Hepatocyte (in vitro differentiated cells): Measurements from ENCODE around the gene DLG2. TPM values are rescaled to one million over a fixed set of nuclear protein-coding genes. Genes with fewer than 3 reads are reported as not detected.

Experiments
- DNase-seq: peaks from one replicate; pipeline ENCODE4 v3.0.0-alpha.2; 2016; ENCODE audit warnings: low spot score
- H2AFZ ChIP-seq: fragments of 200-600 bp; sonication (generic); 2 replicates; pipeline ENCODE4 v1.6.0; 2016; ENCODE audit warnings: antibody characterized with exemption, mild to moderate bottlenecking
- H3K27ac ChIP-seq: fragments of 200-600 bp; sonication (generic); 2 replicates; pipeline ENCODE4 v1.5.1; 2016; ENCODE audit warnings: mild to moderate bottlenecking
- H3K27me3 ChIP-seq: fragments of 200-600 bp; sonication (generic); 2 replicates; pipeline ENCODE4 v1.6.1; 2016
- H3K36me3 ChIP-seq: fragments of 200-600 bp; sonication (generic); replicated peaks from 2 replicates; pipeline ENCODE4 v1.5.1; 2016; ENCODE audit warnings: low read depth; ENCODE audit not compliant: insufficient read depth
- H3K4me1 ChIP-seq: fragments of 200-600 bp; sonication (generic); 2 replicates; pipeline ENCODE4 v1.5.1; 2016; ENCODE audit warnings: mild to moderate bottlenecking, moderate library complexity; ENCODE audit not compliant: insufficient read depth
- H3K4me2 ChIP-seq: fragments of 200-600 bp; sonication (generic); 2 replicates; pipeline ENCODE4 v1.6.0; 2016
- H3K4me3 ChIP-seq: fragments of 200-600 bp; sonication (generic); 2 replicates; pipeline ENCODE4 v1.5.1; 2016; ENCODE audit warnings: mild to moderate bottlenecking
- H3K79me2 ChIP-seq: fragments of 200-600 bp; sonication (generic); 2 replicates; pipeline ENCODE4 v1.6.0; 2017; ENCODE audit warnings: mild to moderate bottlenecking
- H3K9me2 ChIP-seq: fragments of 200-600 bp; sonication (generic); replicated peaks from 2 replicates; pipeline ENCODE4 v1.6.0; 2017; ENCODE audit warnings: mild to moderate bottlenecking; ENCODE audit not compliant: insufficient read depth
- H3K9me3 ChIP-seq: fragments of 200-600 bp; sonication (generic); 2 replicates; pipeline ENCODE4 v1.5.1; 2016; ENCODE audit warnings: low read depth, mild to moderate bottlenecking
- H4K20me1 ChIP-seq: fragments of 200-600 bp; sonication (generic); 2 replicates; pipeline ENCODE4 v1.6.0; 2016; ENCODE audit warnings: mild to moderate bottlenecking; ENCODE audit not compliant: insufficient read depth, poor library complexity, severe bottlenecking
- EZH2 ChIP-seq: fragments of 200-600 bp; sonication (generic); IDR thresholded peaks from 2 replicates; pipeline ENCODE4 v1.6.1; 2016; ENCODE audit warnings: antibody characterized with exemption, mild to moderate bottlenecking, borderline replicate concordance
- EZH2phosphoT487 ChIP-seq: fragments of 200-600 bp; sonication (generic); IDR thresholded peaks from one replicate; pipeline ENCODE4 v1.6.1; 2018; ENCODE audit warnings: antibody characterized with exemption, mild to moderate bottlenecking, low read depth, moderate library complexity; ENCODE audit not compliant: unreplicated experiment, severe bottlenecking
- WGBS: methylation state at CpG from one replicate; pipeline ENCODE4 v1.1.6; 2016; ENCODE audit warnings: low lambda C conversion rate; ENCODE audit errors: missing lambda C conversion rate; 5-methylcytosine and 5-hydroxymethylcytosine counted together
- polyA plus RNA-seq: library from polyadenylated mRNA; unstranded; fragments of >200 nt; fragmentation: Nextera tagmentation; extraction: Ambion mirVana; gene quantifications from 2 replicates; pipeline ENCODE4 v1.2.1, GENCODE V29; 2016
- total RNA-seq: library from RNA; depleted of rRNA; stranded (reverse); fragments of >200 nt; gene quantifications from 2 replicates; pipeline ENCODE4 v1.2.3, GENCODE V29; 2014
- TF ChIP-seq, protein P1 (sequence below): fragments of 200-600 bp; sonication (generic); IDR thresholded peaks from 2 replicates; pipeline ENCODE4 v1.5.1; 2016; ENCODE audit warnings: antibody characterized with exemption, mild to moderate bottlenecking; ENCODE audit not compliant: poor library complexity

Gene DLG2
- total and polyA plus RNA-seq, 2 experiments from 2014 or later, result 2.6 to 6.8 TPM

DNA sequence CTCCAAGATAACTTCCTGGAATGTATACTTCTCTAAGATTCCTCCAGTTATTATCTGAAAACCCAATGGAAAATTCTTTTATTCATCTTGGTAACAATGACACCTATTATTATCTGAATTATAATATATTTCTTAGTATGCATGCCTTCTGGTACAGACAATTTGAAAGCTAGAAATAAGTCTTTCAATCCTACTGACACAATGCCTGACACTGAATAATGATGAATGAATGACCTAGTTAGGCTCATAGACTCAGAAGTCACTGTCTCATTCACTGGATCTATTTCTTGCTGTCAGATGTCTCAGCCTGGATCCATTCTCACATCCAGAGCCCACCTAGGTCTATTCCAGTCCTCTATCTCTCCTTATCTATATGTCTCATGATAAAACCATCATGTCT, 1214.3 kb downstream of the DLG2 start:
- DNase-seq, result no peak
- Histone ChIP-seq H3K79me2 (no peaks in the 10 kb centered on the region), H3K4me1 (no peaks in the 10 kb centered on the region), H3K4me2 (no peak overlapping the region), H3K4me3 (no peak overlapping the region), H3K36me3 (no peaks in the 10 kb centered on the region), H3K9me3 (no peaks in the 10 kb centered on the region), H3K27me3 (no peaks in the 10 kb centered on the region), H3K9me2 (no peaks in the 10 kb centered on the region), H2AFZ (no peak overlapping the region), H3K27ac (no peak overlapping the region), H4K20me1 (no peaks in the 10 kb centered on the region)
- TF ChIP-seq EZH2phosphoT487 (no peak), EZH2 (no peak)
- TF ChIP-seq, protein P1, sequence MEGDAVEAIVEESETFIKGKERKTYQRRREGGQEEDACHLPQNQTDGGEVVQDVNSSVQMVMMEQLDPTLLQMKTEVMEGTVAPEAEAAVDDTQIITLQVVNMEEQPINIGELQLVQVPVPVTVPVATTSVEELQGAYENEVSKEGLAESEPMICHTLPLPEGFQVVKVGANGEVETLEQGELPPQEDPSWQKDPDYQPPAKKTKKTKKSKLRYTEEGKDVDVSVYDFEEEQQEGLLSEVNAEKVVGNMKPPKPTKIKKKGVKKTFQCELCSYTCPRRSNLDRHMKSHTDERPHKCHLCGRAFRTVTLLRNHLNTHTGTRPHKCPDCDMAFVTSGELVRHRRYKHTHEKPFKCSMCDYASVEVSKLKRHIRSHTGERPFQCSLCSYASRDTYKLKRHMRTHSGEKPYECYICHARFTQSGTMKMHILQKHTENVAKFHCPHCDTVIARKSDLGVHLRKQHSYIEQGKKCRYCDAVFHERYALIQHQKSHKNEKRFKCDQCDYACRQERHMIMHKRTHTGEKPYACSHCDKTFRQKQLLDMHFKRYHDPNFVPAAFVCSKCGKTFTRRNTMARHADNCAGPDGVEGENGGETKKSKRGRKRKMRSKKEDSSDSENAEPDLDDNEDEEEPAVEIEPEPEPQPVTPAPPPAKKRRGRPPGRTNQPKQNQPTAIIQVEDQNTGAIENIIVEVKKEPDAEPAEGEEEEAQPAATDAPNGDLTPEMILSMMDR, result no peak

DNA sequence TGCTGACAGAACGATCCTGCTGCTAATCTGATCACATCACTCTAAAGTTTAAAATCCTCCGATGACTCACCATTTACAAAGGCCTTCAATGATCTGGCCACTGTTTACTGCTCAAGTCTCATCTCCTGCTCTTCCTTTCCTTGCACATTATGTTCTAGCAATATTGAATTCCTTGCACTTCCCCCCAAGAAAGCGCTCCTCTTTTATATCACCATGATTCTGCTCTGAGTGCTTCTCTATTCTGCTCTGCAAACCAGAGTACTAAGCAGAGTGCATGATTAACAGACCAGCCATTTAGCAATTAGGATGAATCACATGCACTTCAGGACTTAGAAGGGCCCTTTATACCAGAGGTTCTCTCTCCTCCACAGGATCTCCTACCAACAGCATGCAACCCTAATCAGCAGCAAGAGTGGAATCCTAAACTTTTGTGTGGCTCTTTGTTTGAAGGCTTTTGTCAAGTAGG, 1218.2 kb downstream of the DLG2 start:
- Histone ChIP-seq H3K9me3 (no peaks in the 10 kb centered on the region), H3K9me2 (no peaks in the 10 kb centered on the region), H3K36me3 (no peaks in the 10 kb centered on the region), H3K4me2 (no peak overlapping the region), H3K79me2 (no peaks in the 10 kb centered on the region), H3K4me1 (no peaks in the 10 kb centered on the region), H4K20me1 (no peaks in the 10 kb centered on the region), H2AFZ (no peak overlapping the region), H3K4me3 (no peak overlapping the region), H3K27ac (no peak overlapping the region), H3K27me3 (no peaks in the 10 kb centered on the region)
- DNase-seq, result no peak
- 62% methylated on average over 3 of the region's 3 CpGs for WGBS
- TF ChIP-seq, protein P1, result no peak
- TF ChIP-seq EZH2phosphoT487 (no peak), EZH2 (no peak)

DNA sequence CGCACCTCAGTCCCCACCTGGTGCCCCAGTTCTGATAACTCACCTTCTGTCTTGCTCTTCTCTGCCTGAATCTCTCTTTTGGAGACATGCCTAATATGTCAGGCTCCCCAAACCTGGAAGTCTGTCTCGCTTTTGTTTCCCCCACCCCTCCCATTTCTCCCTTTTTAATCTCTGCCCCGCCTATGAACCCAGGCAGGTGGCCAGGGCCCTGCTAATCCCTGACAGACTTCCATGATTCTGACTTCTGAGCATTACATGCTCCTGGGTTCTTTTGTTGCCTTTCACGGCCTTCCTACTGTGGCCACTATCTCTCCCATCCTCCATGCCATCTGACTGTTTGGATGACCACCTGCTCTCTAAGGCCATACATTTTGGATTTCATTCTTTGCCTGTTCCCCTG, 1220.1 kb downstream of the DLG2 start:
- DNase-seq, result no peak
- Histone ChIP-seq H3K9me3 (no peaks in the 10 kb centered on the region), H3K4me2 (no peak overlapping the region), H4K20me1 (no peaks in the 10 kb centered on the region), H3K4me1 (no peaks in the 10 kb centered on the region), H3K27ac (no peak overlapping the region), H3K4me3 (no peak overlapping the region), H2AFZ (no peak overlapping the region), H3K27me3 (no peaks in the 10 kb centered on the region), H3K36me3 (no peaks in the 10 kb centered on the region), H3K9me2 (no peaks in the 10 kb centered on the region), H3K79me2 (no peaks in the 10 kb centered on the region)
- WGBS, result 84% methylated on average over 4 of the region's 4 CpGs
- TF ChIP-seq, protein P1, result no peak
- no peak for TF ChIP-seq EZH2phosphoT487
- no peak for TF ChIP-seq EZH2
